Heart left ventricle (tissue), 13 donors: ENCODE data around the gene ACCS.

Source experiments
- POLR2A ChIP-seq, 2 donors: fragments of 450-650 bp; IDR thresholded peaks; one replicate each; pipeline ENCODE4 v1.6.1; 2017; ENCODE audit warnings: antibody characterized with exemption in 2 of 2, mild to moderate bottlenecking in 2 of 2, moderate library complexity in 2 of 2
- TF ChIP-seq, protein P1 (sequence below), 12 donors: fragments of 200-600 bp; sonication (generic) in 4 of 12; IDR thresholded peaks; one replicate each; pipeline versions ENCODE4 v1.5.0 to v1.8.0; 2018 to 2022; ENCODE audit warnings: antibody characterized with exemption in 12 of 12, mild to moderate bottlenecking in 5 of 12
- donor health status: ischemic (EF 13 %, LVEDD 7.1; RV severe dilation, severe dysfunction).
- donor health status: DM: no; HTN: yes; CAD: no.
- donor health status: DM: no; HTN: no; CAD: no.
- donor health status: ischemic (EF 25% LVEDD 6.9; RV normal size, moderate dysfunction).
- donor health status: ischemic (EF 25% LVEDD 5.7; RV mildly dilated, moderate dysfunction).
- donor health status: ischemic (EF 35%, LVEDD 5.7; RV mildly dilated, moderate dysfunction).
- donor health status: nonischemic (EF 11% LVEDD 7.7; RV severe dilation, severe dysfunction).
- donor health status: DM: yes; HTN: yes; CAD: no.
- donor health status: PGD.
- donor health status: ischemic (EF 29% LVEDD 5.4; RV normal size, mild dysfunction).
- donor health status: nonischemic (EF 23%, LVEDD 6.1; RV moderate dilation, normal function).

DNA sequence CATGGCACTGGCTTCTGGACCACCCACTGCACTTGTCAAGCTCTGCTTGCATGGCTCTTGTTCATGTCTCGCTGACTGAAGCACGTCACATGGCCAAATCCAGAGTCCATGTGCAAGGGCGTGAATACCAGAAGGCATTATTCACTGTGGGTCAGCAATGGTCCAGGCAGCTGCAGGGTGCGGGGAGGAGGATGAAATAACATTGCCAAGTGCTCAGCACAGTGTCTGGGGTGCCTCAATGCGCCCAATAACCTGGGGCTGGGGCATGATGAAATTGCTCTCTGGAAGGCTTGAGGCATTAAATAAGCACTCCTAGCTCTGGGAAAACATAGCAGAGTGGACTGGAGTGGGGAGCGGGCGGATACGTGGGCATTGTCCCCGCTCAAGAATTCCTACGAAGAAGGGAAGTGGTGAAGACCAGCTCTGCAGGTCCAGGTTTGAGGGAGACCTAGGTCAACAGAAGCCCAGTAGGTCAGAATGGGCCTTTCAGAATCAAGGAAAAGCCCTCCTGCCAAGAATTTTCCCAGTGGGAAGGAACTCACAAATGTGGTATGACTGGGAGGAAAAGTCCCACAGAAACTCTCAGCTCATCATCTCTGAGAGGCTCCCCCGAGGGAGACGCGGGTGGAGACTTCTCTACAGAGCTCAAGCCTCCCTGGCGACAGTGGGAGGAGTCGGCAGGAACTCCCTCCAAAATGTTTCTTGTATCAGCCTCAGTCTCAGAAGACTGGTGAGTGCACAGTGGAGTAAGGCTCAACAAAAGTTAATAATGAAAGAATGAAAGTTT is 33.6 kb upstream of the ACCS start:
- TF ChIP-seq, protein P1, sequence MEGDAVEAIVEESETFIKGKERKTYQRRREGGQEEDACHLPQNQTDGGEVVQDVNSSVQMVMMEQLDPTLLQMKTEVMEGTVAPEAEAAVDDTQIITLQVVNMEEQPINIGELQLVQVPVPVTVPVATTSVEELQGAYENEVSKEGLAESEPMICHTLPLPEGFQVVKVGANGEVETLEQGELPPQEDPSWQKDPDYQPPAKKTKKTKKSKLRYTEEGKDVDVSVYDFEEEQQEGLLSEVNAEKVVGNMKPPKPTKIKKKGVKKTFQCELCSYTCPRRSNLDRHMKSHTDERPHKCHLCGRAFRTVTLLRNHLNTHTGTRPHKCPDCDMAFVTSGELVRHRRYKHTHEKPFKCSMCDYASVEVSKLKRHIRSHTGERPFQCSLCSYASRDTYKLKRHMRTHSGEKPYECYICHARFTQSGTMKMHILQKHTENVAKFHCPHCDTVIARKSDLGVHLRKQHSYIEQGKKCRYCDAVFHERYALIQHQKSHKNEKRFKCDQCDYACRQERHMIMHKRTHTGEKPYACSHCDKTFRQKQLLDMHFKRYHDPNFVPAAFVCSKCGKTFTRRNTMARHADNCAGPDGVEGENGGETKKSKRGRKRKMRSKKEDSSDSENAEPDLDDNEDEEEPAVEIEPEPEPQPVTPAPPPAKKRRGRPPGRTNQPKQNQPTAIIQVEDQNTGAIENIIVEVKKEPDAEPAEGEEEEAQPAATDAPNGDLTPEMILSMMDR (IDR thresholded peaks at IDR 0.05): no peak
- no peak for TF ChIP-seq POLR2A (IDR thresholded peaks at IDR 0.05)
